Bronchial epithelial cell (primary cell): Measurements from ENCODE around the gene RARG. TPM values are rescaled to one million over a fixed set of nuclear protein-coding genes. Genes with fewer than 3 reads are reported as not detected.

Experiments used
- DNase-seq: peaks from one replicate; pipeline ENCODE4 v3.0.0-alpha.2; 2010; ENCODE audit warnings: low read depth
- FAIRE-seq: peaks from 2 replicates; lab custom pipeline; 2011; peaks lifted over from hg19 to GRCh38; lab: Jason Lieb, UNC
- H3K27me3 ChIP-seq: 2 replicates; pipeline ENCODE4 v1.5.1; 2011; ENCODE audit warnings: low read length; ENCODE audit not compliant: control insufficient read depth, insufficient read depth
- H3K36me3 ChIP-seq: 2 replicates; pipeline ENCODE4 v1.5.1; 2011; ENCODE audit warnings: low read length; ENCODE audit not compliant: control insufficient read depth, insufficient read depth
- H3K4me3 ChIP-seq: 2 replicates; pipeline ENCODE4 v1.5.1; 2011; ENCODE audit warnings: mild to moderate bottlenecking, low read depth, low read length, control low read depth
- total RNA-seq: library from RNA; depleted of rRNA; stranded (reverse); fragments of >200 nt; gene quantifications from 2 replicates; pipeline ENCODE4 v1.2.1, GENCODE V29; 2014
- TF ChIP-seq, protein P1 (sequence below): IDR thresholded peaks from 2 replicates; pipeline ENCODE4 v1.5.1; 2011; ENCODE audit warnings: mild to moderate bottlenecking, moderate library complexity, low read length, control low read depth, inconsistent platforms; ENCODE audit not compliant: insufficient read depth, severe bottlenecking

RARG gene
- total RNA-seq, 1 donor from 2014 or later = 24.7 TPM

DNA sequence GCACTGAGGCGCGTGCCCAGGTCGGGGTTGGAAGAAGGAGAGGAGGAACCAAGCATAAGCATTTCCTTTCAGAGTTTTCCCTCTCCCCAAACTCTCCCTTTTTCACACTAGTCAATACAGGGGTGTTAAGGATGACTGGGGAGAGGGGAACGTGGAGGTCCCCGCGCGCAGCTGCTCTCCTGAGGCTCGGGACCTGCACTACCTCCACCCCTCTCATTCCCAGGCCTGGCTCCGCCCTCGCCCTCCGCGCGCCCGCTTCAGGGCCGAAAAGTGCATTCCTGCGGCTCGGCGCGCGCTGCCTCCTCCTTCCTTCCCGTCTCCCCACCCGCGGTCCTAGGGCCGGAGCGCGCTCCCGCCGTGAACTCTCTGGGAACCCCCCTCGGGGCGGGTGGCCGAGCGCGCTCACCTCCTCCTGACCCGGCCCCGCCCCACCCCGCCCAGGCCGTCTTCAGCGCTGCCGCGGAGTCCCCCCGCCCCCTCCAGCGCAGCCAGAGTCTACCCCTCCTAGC lies 11.3 kb downstream of the RARG start:
- peaks cover 20% of the 10 kb centered on the region for H3K36me3 ChIP-seq
- H3K4me3 ChIP-seq = peak overlapping the region; percentile 50
- TF ChIP-seq, protein P1, sequence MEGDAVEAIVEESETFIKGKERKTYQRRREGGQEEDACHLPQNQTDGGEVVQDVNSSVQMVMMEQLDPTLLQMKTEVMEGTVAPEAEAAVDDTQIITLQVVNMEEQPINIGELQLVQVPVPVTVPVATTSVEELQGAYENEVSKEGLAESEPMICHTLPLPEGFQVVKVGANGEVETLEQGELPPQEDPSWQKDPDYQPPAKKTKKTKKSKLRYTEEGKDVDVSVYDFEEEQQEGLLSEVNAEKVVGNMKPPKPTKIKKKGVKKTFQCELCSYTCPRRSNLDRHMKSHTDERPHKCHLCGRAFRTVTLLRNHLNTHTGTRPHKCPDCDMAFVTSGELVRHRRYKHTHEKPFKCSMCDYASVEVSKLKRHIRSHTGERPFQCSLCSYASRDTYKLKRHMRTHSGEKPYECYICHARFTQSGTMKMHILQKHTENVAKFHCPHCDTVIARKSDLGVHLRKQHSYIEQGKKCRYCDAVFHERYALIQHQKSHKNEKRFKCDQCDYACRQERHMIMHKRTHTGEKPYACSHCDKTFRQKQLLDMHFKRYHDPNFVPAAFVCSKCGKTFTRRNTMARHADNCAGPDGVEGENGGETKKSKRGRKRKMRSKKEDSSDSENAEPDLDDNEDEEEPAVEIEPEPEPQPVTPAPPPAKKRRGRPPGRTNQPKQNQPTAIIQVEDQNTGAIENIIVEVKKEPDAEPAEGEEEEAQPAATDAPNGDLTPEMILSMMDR = no peak
- no peak for FAIRE-seq
- H3K27me3 ChIP-seq = no peaks in the 10 kb centered on the region
- DNase-seq = peak; percentile 73

DNA sequence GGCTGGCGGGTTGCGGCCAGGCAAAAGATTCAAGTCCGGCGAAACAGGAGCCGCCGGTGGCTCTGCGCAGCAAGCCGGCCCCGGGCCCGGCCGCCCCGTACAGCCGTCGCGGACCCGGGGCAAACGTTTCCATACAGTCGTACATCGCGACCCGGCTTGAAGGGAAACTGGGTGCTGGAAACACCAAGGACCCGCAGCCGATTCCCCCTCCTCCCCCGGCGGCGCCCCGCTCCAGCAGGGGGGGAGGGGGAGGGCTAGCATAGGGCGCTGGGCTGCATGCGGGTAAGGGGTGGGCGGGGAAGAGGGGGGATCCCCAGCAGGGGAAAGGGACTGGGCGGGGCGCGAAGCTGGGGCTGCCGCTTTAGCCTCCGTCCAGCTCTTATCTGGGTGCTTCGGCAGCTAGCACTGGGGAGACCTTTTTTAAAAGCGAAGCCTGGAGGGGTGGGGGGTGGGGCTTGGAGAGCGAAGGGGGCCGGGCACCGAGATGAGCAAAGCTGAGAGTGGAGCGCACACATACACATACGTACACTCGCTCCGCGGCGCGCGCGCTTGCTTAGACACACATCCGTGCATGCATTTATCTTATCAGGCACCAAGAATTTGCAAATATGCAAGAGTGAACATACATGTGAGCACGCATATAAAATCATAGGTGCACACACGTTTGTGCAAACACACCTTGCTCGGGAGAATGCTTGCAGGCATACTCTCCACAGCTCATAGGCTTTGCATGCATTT lies 11.9 kb downstream of the RARG start:
- H3K4me3 ChIP-seq = peak overlapping the region; percentile 50
- peaks cover 22% of the 10 kb centered on the region for H3K36me3 ChIP-seq
- H3K27me3 ChIP-seq = no peaks in the 10 kb centered on the region
- peak; percentile 59 for DNase-seq
- TF ChIP-seq, protein P1 = no peak
- no peak for FAIRE-seq

DNA sequence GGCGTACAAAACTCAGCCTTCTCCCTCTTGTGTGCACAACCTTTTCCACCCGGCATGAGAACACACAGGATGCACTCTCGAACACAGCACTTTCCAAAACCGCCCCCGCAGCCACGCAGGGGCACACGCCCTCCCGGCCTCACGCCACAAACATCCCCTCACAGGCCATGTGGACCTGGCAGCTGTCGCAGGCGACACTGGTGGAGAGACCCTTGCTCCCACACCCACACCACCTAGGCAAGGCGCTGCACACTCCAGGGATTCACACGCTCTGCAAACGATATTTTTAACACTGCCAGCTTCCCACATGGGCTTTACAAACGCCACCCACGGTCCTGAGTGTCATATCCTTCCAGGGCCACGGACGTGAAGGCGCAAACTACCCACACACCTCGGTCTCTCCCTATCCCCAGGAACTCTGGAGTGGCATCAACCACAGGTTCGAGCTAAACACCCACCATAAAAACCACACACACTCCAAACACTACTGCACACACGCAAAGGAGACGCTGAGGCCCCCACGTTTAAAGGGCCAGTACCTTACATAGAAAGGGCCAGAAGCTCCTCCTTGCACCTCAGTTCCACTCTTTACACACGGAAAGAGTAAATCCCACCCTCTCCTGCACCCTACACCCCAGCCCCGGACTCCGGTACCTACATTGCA lies 12.6 kb downstream of the RARG start:
- H3K27me3 ChIP-seq = no peaks in the 10 kb centered on the region

DNA sequence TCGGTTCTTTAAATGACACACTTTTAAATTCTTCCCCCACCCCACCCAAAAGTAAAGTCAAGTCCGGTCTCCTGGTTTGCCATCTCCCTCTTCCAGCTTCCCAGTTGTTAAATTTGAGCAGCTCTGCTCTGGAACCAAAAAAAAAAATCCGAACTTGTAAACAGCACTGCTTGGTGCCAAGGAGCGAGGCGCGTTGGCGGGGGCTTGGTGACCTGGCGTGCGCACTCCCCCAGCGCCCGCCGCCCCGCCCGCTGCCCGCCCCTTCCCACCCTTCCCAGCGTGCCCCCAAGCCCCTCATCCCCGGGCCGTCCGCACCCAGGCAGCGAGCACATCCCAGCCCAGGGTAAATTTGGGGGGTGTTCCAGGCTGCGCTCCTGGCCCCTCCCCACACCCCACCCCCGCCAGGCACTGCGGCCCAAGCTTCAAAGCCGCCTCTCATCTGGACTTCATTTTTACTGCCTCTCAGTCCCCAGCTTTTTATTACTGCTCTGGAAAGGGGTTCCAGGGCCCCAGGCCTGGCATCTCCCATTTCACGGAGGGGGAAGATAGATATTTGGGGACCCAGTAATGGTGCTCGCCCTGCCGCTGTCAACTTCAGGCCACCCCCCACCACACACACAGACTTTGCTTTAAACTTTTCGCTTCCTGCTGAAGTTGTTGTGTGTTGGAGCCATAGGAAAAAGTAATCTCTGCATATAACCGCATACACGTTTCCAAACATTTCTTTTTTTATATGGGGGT lies 13.3 kb downstream of the RARG start:
- TF ChIP-seq, protein P1 = no peak
- DNase-seq (no peak), FAIRE-seq (no peak)
- H3K36me3 ChIP-seq = peaks cover 33% of the 10 kb centered on the region
- H3K27me3 ChIP-seq = no peaks in the 10 kb centered on the region
- H3K4me3 ChIP-seq = peak overlapping the region; percentile 50

More for the DNA sequence above, 12.6 kb downstream of the RARG start:
- DNase-seq (no peak), FAIRE-seq (no peak)
- Histone ChIP-seq H3K4me3 (peak overlapping the region; percentile 50), H3K36me3 (peaks cover 26% of the 10 kb centered on the region)
- TF ChIP-seq, protein P1 = no peak

DNA sequence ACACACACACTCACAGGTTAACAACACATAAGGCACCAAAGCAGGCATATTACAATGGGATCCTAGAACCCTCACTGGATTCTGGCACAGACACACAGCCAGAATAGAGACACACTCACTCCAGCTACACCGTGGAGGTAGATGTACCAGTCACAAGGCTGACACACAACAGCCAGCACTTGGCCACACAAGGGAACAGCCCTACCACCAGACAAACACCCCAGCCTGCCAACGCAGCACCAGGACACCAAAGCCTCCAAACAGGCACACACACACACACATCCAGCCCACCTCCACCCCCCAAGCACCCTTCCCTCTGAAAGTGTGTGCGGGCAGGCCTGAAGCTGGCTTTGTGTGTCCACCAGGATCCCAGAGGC lies 14.1 kb downstream of the RARG start:
- H3K27me3 ChIP-seq = no peaks in the 10 kb centered on the region
- peaks cover 36% of the 10 kb centered on the region for H3K36me3 ChIP-seq
- no peak overlapping the region for H3K4me3 ChIP-seq
- DNase-seq = no peak
- TF ChIP-seq, protein P1 = no peak
- FAIRE-seq = no peak
